Right atrium auricular region (tissue), 2 donors: Measurements from ENCODE around the gene SPART. TPM values are rescaled to one million over a fixed set of nuclear protein-coding genes. Genes with fewer than 3 reads are reported as not detected.
"Not testable (repeated sequence)": the region's sequence is repeated elsewhere in the genome, so short reads cannot be mapped to it uniquely, and the experiment has no call there.

ENCODE experiments used
- DNase-seq: peaks from one replicate; pipeline ENCODE4 v3.0.0-alpha.2; 2019; ENCODE audit warnings: low spot score
- H3K27ac ChIP-seq, 2 donors: fragments of 200-600 bp; sonication (generic); 1 replicate in 1 of 2; 2 replicates in 1 of 2; pipeline ENCODE4 v1.5.1; 2016 to 2019
- H3K27me3 ChIP-seq, 2 donors: fragments of 200-600 bp; sonication (generic); one replicate each; pipeline versions ENCODE4 v1.5.1 to v1.6.0; 2017 to 2019
- H3K36me3 ChIP-seq: fragments of 200-600 bp; sonication (generic); one replicate; pipeline ENCODE4 v1.5.1; 2016
- H3K4me1 ChIP-seq, 2 donors: fragments of 200-600 bp; sonication (generic); one replicate each; pipeline versions ENCODE4 v1.5.1 to v1.6.0; 2017 to 2019
- H3K4me3 ChIP-seq, 2 donors: fragments of 200-600 bp; sonication (generic); 1 replicate in 1 of 2; 2 replicates in 1 of 2; pipeline ENCODE4 v1.5.1; 2017 to 2019; ENCODE audit warnings: mild to moderate bottlenecking in 1 of 2, moderate library complexity in 1 of 2
- H3K9me3 ChIP-seq, 2 donors: fragments of 200-600 bp; sonication (generic); one replicate each; pipeline ENCODE4 v1.5.1; 2019
- total RNA-seq, 2 donors: library from RNA; depleted of rRNA; stranded (reverse); fragments of >200 nt; gene quantifications; one replicate each; pipeline ENCODE4 v1.1.0, GENCODE V29; 2016
- TF ChIP-seq, protein P1 (sequence below), 2 donors: fragments of 200-600 bp; sonication (generic); IDR thresholded peaks; one replicate each; pipeline ENCODE4 v1.5.1; 2019; ENCODE audit warnings: antibody characterized with exemption in 2 of 2

SPART gene
- total RNA-seq, 2 donors from 2014 or later, result 34.1 to 36.3 TPM

DNA sequence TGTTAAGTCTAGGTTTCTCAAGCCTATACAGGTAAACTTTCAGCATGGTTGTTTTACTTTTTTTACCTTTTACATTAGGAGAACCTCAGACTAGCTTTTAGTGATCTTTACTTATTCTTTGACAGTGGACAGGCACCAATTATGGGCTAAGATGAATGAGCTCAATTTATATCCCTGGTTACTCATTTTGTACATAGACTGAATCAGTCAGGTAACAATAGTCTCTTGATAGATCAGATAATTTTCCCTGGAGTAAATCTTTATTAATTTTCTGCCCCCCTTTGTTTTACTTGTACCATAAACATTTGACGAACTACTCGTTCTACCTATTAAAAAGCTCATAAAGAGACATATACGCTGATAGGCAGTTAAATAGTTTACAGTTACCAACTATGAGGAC is 22.8 kb downstream of the SPART start:
- H3K4me1 ChIP-seq, result no peaks in the 10 kb centered on the region
- no peaks in the 10 kb centered on the region for H3K27me3 ChIP-seq
- no peak overlapping the region for H3K4me3 ChIP-seq
- H3K9me3 ChIP-seq, result no peaks in the 10 kb centered on the region
- H3K27ac ChIP-seq, result no peak overlapping the region
- TF ChIP-seq, protein P1, sequence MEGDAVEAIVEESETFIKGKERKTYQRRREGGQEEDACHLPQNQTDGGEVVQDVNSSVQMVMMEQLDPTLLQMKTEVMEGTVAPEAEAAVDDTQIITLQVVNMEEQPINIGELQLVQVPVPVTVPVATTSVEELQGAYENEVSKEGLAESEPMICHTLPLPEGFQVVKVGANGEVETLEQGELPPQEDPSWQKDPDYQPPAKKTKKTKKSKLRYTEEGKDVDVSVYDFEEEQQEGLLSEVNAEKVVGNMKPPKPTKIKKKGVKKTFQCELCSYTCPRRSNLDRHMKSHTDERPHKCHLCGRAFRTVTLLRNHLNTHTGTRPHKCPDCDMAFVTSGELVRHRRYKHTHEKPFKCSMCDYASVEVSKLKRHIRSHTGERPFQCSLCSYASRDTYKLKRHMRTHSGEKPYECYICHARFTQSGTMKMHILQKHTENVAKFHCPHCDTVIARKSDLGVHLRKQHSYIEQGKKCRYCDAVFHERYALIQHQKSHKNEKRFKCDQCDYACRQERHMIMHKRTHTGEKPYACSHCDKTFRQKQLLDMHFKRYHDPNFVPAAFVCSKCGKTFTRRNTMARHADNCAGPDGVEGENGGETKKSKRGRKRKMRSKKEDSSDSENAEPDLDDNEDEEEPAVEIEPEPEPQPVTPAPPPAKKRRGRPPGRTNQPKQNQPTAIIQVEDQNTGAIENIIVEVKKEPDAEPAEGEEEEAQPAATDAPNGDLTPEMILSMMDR (IDR thresholded peaks at IDR 0.05), result no peak
- DNase-seq, result no peak
- H3K36me3 ChIP-seq, result peaks cover 61% of the 10 kb centered on the region

DNA sequence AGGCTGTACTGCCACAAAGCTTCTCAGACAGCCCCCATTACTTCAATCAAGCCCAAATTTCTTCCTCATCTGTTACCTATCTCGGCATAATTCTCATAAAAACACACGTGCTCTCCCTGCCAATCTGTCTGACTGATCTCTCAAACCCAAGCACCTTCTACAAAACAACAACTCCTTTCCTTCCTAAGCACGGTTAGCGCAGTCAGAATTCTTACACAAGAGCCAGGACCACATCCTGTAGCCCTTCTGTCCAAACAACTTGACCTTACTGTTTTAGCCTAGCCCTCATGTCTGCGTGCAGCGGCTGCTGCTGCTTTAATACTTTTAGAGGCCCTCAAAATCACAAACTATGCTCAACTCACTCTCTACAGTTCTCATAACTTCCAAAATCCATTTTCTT is 26.4 kb downstream of the SPART start:
- H3K36me3 ChIP-seq, result peaks cover 27% of the 10 kb centered on the region
- H3K4me3 ChIP-seq, H3K27me3 ChIP-seq, H3K27ac ChIP-seq, H3K4me1 ChIP-seq, DNase-seq, H3K9me3 ChIP-seq: not testable (repeated sequence)

DNA sequence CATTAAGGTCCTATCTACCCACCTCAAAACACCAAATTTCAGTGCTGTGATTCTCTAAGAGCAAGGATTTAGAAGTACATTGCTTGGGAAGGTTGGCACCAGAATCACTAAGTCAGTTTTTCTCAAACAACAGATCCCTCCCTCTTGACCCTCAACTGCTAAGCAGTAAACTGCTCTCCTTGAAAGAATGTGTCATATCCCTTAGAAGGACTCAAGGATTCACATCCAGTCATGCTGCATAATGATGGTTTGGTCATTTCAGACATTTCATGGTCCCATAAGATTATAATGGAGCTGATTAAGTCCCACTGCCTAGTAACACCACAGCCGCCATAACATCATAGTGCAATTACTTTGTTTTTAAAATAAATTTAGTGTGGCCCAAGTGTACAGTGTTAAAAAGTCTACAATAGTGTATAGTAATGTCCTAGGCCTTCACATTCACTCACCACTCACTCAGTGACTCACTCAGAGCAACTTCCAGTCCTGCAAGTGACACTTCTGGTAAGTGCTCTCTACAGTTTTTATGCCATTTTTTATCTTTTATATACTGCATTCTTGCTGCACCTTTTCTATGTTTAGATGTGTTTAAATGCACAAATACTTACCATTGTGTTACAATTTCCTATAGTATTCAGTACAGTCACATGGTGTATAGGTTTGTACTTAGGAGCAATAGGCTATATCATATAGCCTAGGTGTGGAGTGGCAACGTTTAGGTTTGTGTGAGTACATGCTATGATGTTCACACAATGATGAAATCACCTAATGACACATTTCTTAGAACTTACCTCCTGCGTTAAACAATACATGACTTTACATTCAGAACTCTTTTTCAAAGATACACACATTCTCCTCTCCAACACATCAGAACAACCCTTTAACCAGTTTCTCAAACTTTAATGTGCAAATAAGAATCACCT is 32.9 kb downstream of the SPART start:
- no peaks in the 10 kb centered on the region for H3K9me3 ChIP-seq
- DNase-seq, result no peak
- H3K36me3 ChIP-seq, result peaks cover 45% of the 10 kb centered on the region
- H3K4me1 ChIP-seq, result no peaks in the 10 kb centered on the region
- no peaks in the 10 kb centered on the region for H3K27me3 ChIP-seq
- no peak overlapping the region for H3K27ac ChIP-seq
- no peak overlapping the region for H3K4me3 ChIP-seq
- TF ChIP-seq, protein P1 (IDR thresholded peaks at IDR 0.05), result no peak

DNA sequence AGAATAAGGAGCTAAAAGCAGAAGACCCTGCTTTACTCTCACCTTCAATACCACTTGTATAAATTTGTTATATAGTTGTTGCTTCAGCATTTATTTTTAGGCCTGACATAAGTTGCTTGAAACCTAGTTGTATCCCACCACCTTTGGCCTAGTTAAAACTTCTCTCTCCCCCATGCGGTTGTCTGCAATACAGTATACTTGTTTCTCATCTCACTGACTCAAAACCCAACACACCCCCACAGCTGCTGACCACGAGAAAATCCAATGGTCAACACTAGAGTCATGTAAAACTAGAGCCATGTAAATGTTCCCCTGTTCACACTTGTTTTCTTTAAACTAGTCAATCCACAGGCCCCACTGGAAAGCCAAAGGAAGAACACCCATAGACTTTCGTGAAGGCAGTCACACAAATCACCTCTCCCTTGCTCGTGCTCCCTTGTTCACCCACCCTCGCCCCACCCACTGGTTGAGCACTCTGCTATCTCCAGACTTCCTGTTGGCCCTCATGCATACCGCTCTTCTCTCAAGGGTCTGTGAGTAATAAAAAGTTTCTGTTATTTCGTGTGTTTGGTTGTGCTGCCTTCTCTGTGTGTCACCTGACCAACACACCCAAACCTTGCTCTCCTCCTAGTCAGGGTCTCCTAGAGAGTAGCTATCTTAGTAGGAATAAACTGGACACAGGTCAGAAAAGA is 35.6 kb downstream of the SPART start:
- Histone ChIP-seq H3K4me1 (no peaks in the 10 kb centered on the region), H3K36me3 (peaks cover 51% of the 10 kb centered on the region), H3K9me3 (no peaks in the 10 kb centered on the region), H3K27ac (no peak overlapping the region), H3K27me3 (no peaks in the 10 kb centered on the region), H3K4me3 (no peak overlapping the region)
- DNase-seq, result no peak
- TF ChIP-seq, protein P1 (IDR thresholded peaks at IDR 0.05), result no peak

DNA sequence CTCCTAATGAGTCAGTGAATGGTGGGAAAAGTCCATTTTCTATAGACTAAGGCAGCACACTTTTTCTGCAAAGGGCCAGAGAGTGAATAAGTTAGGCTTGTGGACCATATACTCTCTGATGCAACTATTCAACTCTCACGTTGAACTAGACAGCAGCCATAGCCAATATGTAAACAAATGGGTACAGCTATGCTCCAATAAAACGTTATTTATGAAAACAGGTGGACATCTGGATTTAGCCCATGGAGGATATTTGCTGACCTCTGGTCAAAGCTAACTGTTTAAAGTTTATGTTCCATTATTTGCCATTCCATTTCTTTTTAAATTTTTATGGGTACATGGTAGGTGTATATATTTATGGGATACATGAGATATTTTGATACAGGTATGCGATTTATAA is 43.9 kb downstream of the SPART start:
- H3K4me3 ChIP-seq, result no peak overlapping the region
- H3K9me3 ChIP-seq, result no peaks in the 10 kb centered on the region
- H3K36me3 ChIP-seq, result peaks cover 4% of the 10 kb centered on the region
- H3K4me1 ChIP-seq, result peaks cover 0 to 9% of the 10 kb centered on the region in 2 donors
- DNase-seq, result no peak
- no peak overlapping the region for H3K27ac ChIP-seq
- TF ChIP-seq, protein P1 (IDR thresholded peaks at IDR 0.05), result no peak
- H3K27me3 ChIP-seq, result no peaks in the 10 kb centered on the region

DNA sequence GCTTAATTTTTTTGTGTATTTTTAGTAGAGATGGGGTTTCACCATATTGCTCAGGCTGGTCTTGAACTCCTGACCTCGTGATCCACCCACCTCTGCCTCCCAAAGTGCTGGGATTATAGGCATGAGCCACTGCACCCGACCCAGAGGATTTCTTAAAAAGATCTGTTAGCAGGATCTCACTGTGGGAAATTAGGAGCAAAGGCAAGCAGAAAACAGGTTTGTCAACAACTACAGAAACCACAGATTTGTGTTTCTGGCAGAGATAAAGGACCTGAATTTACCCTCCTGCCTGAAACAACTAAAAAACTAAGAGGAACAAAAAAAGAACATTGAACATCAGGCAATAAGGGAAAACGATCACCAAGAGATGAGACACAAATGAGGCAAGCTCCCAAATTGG is 46.7 kb downstream of the SPART start:
- not testable (repeated sequence) for H3K36me3 ChIP-seq, DNase-seq, H3K27me3 ChIP-seq, H3K27ac ChIP-seq, H3K9me3 ChIP-seq, H3K4me3 ChIP-seq
- peaks cover 0 to 14% of the 10 kb centered on the region in 2 donors for H3K4me1 ChIP-seq
